ENCODE data around the gene RBM10. TPM values are rescaled to one million over a fixed set of nuclear protein-coding genes. Genes with fewer than 3 reads are reported as not detected.

RBM10 gene
- total RNA-seq, 2 donors from 2014 or later = 48.3 to 50.6 TPM

DNA sequence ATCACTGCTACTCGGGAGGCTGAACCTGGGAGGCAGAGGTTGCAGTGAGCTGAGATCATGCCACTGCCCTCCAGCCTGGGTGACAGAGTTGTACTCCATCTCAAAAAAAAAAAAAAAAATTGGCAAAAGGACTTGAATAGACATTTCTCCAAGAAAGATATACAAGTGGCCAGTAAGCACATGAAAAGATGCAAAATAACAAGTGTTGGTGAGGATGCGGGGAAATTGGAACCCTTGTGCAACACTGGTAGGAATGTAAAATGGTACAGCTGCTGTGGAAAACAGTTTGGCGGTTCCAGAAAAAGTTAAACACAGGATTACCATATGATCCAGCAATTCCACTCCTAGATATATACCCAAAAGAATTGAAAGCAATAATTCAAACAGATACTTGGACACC is 19.4 kb downstream of the RBM10 start:
- Mint-ChIP-seq H3K36me3 (ENCODE audit: low read depth) (peaks cover 30% of the 10 kb centered on the region), H3K4me1 (no peaks in the 10 kb centered on the region), H3K9me3 (peaks cover 57% of the 10 kb centered on the region), H3K4me3 (no peak overlapping the region), H3K27me3 (ENCODE audit: insufficient read depth) (no peaks in the 10 kb centered on the region), H3K27ac (no peak overlapping the region)
- no peaks in the 10 kb centered on the region for H3K27me3 ChIP-seq (ENCODE audit: control insufficient read depth, insufficient read depth, low read length, poor library complexity, severe bottlenecking)
- H3K27ac ChIP-seq (ENCODE audit: low read depth, low read length) = no peak overlapping the region
- DNase-seq = no peak
- no peaks in the 10 kb centered on the region for H3K4me1 ChIP-seq (ENCODE audit: control insufficient read depth, insufficient read depth, low read length)
- H3K9me3 ChIP-seq (ENCODE audit: control insufficient read depth, low read length) = no peaks in the 10 kb centered on the region
- WGBS, 2 experiments (ENCODE audit: insufficient coverage in 1 of 2, insufficient read length in 1 of 2) = 100% methylated on average over 3 of the region's 3 CpGs; no CpG with 5 or more reads in 1 of the 2 experiments
- no peak overlapping the region for H3K4me3 ChIP-seq (ENCODE audit: low read length)
- TF ChIP-seq, protein P1, sequence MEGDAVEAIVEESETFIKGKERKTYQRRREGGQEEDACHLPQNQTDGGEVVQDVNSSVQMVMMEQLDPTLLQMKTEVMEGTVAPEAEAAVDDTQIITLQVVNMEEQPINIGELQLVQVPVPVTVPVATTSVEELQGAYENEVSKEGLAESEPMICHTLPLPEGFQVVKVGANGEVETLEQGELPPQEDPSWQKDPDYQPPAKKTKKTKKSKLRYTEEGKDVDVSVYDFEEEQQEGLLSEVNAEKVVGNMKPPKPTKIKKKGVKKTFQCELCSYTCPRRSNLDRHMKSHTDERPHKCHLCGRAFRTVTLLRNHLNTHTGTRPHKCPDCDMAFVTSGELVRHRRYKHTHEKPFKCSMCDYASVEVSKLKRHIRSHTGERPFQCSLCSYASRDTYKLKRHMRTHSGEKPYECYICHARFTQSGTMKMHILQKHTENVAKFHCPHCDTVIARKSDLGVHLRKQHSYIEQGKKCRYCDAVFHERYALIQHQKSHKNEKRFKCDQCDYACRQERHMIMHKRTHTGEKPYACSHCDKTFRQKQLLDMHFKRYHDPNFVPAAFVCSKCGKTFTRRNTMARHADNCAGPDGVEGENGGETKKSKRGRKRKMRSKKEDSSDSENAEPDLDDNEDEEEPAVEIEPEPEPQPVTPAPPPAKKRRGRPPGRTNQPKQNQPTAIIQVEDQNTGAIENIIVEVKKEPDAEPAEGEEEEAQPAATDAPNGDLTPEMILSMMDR (conservative IDR thresholded peaks at IDR 0.05) = no peak
- no peak overlapping the region for H3K9ac ChIP-seq (ENCODE audit: extremely low read depth, low read length, poor library complexity, severe bottlenecking)
- peaks cover 15% of the 10 kb centered on the region for H3K36me3 ChIP-seq (ENCODE audit: control insufficient read depth, insufficient read depth, low read length)

DNA sequence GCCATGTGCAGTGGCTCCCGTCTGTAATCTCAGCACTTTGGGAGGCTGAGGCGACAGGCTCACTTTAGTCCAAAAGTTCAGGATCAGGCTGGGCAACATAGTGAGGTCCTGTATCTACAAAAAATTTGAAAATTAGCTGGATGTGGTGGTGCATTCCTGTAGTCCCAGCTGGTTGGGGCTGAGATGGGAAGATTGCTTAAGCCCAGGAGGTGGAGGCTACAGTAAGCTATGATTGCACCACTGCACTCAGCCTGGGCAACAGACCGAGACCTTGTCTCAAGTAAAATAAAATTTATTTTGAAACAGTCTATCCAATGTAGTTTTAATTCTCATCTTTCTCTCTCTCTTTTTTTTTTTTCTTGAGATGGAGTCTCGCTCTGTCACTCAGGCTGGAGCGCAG is 21.1 kb downstream of the RBM10 start:
- Histone ChIP-seq H3K4me3 (ENCODE audit: low read length) (no peak overlapping the region), H3K9ac (ENCODE audit: extremely low read depth, low read length, poor library complexity, severe bottlenecking) (no peak overlapping the region), H3K4me1 (ENCODE audit: control insufficient read depth, insufficient read depth, low read length) (no peaks in the 10 kb centered on the region), H3K27me3 (ENCODE audit: control insufficient read depth, insufficient read depth, low read length, poor library complexity, severe bottlenecking) (no peaks in the 10 kb centered on the region), H3K36me3 (ENCODE audit: control insufficient read depth, insufficient read depth, low read length) (peaks cover 15% of the 10 kb centered on the region), H3K9me3 (ENCODE audit: control insufficient read depth, low read length) (no peaks in the 10 kb centered on the region), H3K27ac (ENCODE audit: low read depth, low read length) (no peak overlapping the region)
- H3K9me3 Mint-ChIP-seq = peaks cover 55% of the 10 kb centered on the region
- H3K27ac Mint-ChIP-seq = no peak overlapping the region
- 97 to 100% methylated on average over 1 to 3 of the region's 5 CpGs for WGBS, 2 experiments (ENCODE audit: insufficient coverage in 1 of 2, insufficient read length in 1 of 2)
- H3K36me3 Mint-ChIP-seq (ENCODE audit: low read depth) = peaks cover 28% of the 10 kb centered on the region
- DNase-seq = no peak
- H3K4me1 Mint-ChIP-seq = no peaks in the 10 kb centered on the region
- H3K27me3 Mint-ChIP-seq (ENCODE audit: insufficient read depth) = no peaks in the 10 kb centered on the region
- no peak overlapping the region for H3K4me3 Mint-ChIP-seq
- TF ChIP-seq, protein P1 (conservative IDR thresholded peaks at IDR 0.05) = no peak

DNA sequence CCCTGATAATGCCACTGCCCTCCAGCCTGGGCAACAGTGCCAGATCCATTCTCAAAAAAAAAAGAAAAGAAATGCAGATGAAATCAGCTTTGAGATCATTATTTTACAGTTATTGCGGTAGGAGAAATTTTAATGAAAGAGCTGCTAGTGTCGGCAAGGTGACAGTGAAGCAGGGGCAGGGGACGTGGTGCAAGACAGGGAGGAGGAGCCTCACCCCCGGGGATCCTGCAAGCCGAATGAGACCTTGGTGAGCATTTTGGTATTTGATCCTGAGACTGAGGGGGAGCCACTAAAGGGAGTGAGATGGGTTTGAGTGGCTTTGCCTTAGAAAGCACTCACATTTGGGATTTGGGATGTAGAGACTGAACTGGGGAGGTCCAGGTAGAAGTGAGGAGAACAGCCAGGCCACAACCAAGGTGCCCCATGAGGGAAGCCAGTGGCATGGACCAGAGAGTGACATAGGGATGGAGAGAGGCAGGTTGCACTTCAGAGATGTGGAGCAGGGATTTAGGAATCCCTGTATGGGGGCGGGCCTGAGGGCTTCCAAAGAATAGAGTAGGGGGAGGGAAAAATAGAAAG is 23.6 kb downstream of the RBM10 start:
- DNase-seq = no peak
- Histone ChIP-seq H3K9me3 (ENCODE audit: control insufficient read depth, low read length) (no peaks in the 10 kb centered on the region), H3K4me1 (ENCODE audit: control insufficient read depth, insufficient read depth, low read length) (no peaks in the 10 kb centered on the region), H3K36me3 (ENCODE audit: control insufficient read depth, insufficient read depth, low read length) (peaks cover 12% of the 10 kb centered on the region), H3K4me3 (ENCODE audit: low read length) (no peak overlapping the region), H3K9ac (ENCODE audit: extremely low read depth, low read length, poor library complexity, severe bottlenecking) (no peak overlapping the region), H3K27ac (ENCODE audit: low read depth, low read length) (no peak overlapping the region), H3K27me3 (ENCODE audit: control insufficient read depth, insufficient read depth, low read length, poor library complexity, severe bottlenecking) (no peaks in the 10 kb centered on the region)
- Mint-ChIP-seq H3K36me3 (ENCODE audit: low read depth) (peaks cover 30% of the 10 kb centered on the region), H3K27ac (no peak overlapping the region), H3K4me3 (no peak overlapping the region), H3K4me1 (no peaks in the 10 kb centered on the region), H3K27me3 (ENCODE audit: insufficient read depth) (no peaks in the 10 kb centered on the region), H3K9me3 (peaks cover 57% of the 10 kb centered on the region)
- 85 to 94% methylated on average over 5 to 6 of the region's 6 CpGs for WGBS, 2 experiments (ENCODE audit: insufficient coverage in 1 of 2, insufficient read length in 1 of 2)
- TF ChIP-seq, protein P1 (conservative IDR thresholded peaks at IDR 0.05) = no peak
